ENCODE results near the gene MSANTD1.

The MSANTD1 gene

DNA sequence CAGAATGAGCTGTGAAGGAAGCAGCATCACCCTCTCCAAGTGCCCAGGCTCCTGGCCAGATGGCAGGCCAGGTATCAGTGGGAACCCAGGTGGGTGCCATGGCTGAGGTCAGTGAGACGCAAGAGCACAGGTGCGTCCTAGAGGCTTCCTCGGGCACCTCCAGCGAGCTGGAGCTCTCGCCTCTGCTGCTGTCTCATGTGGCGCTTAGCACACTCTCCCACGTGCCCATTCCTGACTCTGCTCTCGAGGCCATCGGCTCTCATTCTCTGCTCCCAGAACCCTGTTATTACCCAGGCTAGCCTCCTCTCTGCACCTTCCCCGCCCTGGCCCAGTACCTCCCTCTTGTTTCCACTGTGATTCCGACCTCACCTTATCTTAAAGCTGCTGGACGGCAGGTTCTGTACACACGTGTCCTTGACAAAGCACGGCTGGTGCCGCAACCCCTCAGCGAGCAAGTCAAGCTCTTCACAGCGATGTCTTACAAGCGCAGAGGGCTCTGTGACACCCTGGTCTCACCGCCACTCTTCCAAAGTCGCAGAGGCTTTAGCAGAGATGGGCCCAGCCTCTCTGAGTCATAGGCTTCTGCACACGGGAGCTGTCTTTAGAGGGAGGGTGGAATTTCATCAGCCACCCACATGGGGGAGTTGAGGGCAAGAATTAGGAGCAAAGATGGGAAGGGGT is 15.4 kb upstream of the MSANTD1 start:
- DNase-seq (ENCODE audit: low read depth) = no peak

DNA sequence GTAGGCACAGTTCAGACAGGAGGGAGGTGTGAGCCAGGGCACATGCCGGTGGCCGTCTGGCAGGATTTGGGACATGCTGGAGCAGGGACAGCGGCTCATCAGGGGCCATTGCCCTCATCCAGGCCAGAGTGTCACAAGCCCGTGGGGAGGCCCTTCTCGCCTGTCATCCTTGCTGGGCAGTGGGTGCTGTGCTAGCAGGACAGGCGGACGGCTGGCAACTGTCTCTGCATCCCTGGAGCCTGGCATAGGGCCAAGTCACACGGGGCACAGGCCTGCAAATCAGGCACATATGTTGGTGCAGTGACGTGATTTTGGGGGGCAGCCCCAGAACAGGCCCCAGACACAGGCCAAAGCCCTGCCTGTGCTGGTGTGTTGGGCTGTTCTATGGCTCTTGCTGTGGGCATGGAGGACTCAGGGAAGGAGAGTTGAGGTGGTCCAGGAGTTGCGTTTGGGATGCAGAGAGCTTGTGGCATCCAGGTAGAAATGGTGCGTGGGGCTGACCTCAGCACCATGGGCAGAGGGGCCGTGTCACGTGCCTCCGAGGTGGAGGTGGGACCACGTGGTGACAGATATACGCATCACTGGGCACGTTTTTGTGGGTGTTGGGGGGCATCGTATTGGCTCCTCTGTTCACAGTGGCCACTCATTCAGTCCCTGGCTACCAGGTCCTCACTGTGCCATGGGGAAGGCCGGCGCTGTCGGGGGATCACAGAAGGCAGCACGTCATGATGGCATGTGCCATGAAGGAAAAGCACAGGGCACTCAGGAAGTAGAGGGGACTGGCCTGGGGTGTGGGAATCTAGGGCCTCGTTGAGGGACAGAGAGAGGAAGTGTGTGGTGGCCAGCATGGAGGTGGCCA is 14.6 kb upstream of the MSANTD1 start:
- DNase-seq (ENCODE audit: low read depth) = no peak

DNA sequence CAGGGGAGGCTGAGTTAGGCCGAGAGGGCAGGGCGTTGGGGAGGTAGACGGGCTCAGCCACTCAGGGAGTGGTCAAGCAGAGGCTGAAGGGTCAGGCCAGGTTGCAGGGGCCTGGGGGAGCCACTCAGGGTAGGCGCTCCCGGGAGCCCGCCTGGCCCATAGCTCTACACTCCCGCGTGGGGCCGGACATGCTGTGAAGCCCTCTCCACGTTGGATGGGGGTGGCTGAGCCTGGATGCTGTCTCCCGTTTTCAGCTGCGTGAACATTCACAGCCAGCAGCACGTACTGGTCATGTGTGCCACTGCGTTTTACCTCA is 14.0 kb upstream of the MSANTD1 start:
- DNase-seq (ENCODE audit: low read depth) = no peak

DNA sequence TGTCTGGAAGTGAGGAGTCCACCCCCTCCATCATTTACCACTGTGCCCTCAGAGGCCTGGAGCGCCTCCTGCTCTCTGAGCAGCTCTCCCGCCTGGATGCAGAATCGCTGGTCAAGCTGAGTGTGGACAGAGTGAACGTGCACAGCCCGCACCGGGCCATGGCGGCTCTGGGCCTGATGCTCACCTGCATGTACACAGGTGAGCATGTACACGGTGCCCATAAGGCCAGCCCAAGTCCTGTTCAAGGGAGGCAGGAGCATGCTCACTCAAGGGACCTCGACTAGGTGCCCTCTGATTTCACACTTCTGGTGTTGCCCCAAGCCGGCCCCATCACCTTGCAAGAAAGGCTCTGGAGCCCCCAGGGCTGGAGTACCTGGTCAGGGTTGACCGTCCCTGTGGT is 13.4 kb upstream of the MSANTD1 start:
- no peak for DNase-seq (ENCODE audit: low read depth)

DNA sequence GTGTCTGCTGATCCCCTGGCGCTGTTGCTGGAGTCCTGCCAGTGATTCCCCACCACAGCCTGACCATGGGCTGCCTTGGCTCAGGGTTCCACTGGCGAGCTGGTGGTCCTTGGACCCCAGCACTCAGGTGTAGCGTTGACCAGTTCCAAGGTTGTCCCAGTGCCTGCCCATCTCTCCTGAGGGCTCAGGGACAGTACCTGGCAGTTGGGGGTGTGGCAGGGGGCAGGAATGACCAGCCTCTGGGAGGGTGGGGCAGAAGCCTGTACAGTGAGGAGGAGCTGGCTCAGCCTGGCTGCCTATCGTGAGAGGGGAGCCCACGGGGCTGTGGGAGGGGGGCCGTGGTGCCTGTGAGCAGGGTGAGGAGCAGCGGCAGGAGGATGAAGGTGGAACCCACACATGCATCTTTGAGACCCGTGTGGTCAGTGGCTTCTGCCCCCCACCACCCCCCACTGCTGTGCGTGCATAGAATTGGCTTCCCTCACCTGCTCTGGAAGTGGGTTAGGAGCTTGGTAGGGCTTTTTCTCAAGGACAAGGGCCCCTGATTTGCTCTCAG is 12.6 kb upstream of the MSANTD1 start:
- no peak for DNase-seq (ENCODE audit: low read depth)

DNA sequence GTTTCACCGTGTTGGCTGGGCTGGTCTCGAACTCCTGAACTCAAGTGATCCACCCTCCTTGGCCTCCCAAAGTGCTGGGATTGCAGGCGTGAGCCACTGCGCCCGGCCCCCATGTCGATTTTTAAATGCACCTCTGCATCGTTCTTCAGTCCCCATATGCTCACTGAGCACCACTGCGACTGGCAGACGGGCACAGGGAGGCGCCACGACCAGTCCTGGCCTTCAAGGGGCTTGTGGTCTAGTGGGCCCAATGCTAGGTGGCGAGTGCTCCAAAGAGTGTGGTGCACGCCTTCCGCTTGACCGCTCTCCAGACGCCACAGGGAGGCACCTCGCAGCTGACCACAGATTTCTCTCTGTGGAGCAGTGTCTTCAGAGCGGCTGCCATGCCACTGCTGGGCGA is 11.7 kb upstream of the MSANTD1 start:
- DNase-seq (ENCODE audit: low read depth) = no peak

DNA sequence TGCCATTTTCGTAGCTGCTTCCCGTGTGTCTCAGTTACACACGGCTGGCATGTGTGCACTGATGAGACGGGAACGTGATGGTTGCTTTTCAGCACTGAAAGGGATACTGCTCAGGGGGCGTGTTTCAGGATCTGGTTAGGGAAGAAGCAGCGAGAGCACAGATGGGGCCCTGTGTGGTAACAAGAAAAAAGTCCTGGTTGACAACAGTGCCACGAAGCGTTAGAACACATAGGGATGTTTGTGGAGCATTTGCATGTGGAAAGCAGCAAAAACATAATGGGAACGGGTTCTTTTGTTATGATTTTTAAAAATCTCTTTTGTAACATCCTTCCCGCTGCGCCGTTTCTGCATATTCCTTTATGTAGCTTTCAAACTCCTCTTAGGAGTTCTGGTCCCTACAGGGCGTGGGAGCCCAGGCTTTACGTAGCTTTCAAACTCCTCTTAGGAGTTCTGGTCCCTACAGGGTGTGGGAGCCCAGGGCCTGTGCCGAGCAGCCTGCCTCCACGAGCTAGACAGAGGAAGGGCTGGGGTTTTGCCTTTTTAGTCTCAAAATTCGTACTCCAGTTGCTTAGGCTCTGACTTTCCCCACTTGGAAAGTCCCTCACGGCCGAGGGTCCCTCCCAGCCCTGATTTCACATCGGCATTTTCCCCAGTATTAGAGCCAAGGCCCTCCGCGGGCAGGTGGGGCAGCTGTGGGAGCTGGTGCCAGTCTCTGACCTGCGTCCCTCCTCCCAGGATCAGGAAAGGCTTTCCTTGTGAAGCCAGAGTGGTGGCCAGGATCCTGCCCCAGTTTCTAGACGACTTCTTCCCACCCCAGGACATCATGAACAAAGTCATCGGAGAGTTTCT is 11.0 kb upstream of the MSANTD1 start:
- no peak for DNase-seq (ENCODE audit: low read depth)

DNA sequence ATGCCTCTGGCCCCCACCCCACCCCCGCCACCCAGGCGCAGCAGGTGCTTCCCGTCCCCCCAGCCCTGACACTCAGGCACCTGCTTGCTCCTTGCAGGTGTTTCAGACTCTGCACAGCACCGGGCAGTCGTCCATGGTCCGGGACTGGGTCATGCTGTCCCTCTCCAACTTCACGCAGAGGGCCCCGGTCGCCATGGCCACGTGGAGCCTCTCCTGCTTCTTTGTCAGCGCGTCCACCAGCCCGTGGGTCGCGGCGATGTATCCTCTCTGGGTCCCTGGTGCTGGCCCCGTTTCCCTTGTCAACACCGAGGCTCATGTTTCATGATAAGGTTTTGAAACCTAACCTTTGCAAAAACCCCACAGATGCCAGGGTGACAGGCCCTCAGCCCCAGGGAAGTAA is 10.2 kb upstream of the MSANTD1 start:
- DNase-seq (ENCODE audit: low read depth) = no peak

DNA sequence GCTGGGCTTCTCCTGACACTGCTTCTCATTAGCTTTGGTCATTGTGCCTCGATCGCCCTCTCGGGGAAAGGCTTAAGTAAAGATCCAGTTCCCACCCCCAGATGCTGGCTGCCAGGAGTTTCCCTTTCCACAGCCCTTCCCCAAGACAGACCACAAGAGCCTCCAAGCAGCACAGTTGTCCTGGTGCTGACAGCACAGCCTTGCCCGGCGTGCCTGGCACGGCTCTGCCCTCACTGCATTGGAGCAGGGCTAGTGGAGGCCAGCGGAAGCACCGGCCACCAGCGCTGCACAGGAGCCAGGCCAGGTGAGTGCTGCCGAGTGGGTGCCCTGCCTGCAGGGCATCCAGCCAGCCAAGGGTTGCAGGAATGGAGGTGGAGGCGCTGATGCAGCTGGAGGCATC is 9.7 kb upstream of the MSANTD1 start:
- no peak for DNase-seq (ENCODE audit: low read depth)

DNA sequence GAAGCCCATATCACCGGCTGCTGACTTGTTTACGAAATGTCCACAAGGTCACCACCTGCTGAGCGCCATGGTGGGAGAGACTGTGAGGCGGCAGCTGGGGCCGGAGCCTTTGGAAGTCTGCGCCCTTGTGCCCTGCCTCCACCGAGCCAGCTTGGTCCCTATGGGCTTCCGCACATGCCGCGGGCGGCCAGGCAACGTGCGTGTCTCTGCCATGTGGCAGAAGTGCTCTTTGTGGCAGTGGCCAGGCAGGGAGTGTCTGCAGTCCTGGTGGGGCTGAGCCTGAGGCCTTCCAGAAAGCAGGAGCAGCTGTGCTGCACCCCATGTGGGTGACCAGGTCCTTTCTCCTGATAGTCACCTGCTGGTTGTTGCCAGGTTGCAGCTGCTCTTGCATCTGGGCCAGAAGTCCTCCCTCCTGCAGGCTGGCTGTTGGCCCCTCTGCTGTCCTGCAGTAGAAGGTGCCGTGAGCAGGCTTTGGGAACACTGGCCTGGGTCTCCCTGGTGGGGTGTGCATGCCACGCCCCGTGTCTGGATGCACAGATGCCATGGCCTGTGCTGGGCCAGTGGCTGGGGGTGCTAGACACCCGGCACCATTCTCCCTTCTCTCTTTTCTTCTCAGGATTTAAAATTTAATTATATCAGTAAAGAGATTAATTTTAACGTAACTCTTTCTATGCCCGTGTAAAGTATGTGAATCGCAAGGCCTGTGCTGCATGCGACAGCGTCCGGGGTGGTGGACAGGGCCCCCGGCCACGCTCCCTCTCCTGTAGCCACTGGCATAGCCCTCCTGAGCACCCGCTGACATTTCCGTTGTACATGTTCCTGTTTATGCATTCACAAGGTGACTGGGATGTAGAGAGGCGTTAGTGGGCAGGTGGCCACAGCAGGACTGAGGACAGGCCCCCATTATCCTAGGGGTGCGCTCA is 8.7 kb upstream of the MSANTD1 start:
- no peak for DNase-seq (ENCODE audit: low read depth)

DNA sequence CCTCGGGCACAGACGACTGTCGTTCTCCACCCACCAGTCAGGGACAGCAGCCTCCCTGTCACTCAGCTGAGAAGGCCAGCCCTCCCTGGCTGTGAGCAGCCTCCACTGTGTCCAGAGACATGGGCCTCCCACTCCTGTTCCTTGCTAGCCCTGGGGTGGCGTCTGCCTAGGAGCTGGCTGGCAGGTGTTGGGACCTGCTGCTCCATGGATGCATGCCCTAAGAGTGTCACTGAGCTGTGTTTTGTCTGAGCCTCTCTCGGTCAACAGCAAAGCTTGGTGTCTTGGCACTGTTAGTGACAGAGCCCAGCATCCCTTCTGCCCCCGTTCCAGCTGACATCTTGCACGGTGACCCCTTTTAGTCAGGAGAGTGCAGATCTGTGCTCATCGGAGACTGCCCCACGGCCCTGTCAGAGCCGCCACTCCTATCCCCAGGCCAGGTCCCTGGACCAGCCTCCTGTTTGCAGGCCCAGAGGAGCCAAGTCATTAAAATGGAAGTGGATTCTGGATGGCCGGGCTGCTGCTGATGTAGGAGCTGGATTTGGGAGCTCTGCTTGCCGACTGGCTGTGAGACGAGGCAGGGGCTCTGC is 7.9 kb upstream of the MSANTD1 start:
- no peak for DNase-seq (ENCODE audit: low read depth)

DNA sequence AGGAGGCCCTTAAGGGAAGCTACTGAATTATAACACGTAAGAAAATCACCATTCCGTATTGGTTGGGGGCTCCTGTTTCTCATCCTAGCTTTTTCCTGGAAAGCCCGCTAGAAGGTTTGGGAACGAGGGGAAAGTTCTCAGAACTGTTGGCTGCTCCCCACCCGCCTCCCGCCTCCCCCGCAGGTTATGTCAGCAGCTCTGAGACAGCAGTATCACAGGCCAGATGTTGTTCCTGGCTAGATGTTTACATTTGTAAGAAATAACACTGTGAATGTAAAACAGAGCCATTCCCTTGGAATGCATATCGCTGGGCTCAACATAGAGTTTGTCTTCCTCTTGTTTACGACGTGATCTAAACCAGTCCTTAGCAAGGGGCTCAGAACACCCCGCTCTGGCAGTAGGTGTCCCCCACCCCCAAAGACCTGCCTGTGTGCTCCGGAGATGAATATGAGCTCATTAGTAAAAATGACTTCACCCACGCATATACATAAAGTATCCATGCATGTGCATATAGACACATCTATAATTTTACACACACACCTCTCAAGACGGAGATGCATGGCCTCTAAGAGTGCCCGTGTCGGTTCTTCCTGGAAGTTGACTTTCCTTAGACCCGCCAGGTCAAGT is 6.9 kb upstream of the MSANTD1 start:
- no peak for DNase-seq (ENCODE audit: low read depth)

DNA sequence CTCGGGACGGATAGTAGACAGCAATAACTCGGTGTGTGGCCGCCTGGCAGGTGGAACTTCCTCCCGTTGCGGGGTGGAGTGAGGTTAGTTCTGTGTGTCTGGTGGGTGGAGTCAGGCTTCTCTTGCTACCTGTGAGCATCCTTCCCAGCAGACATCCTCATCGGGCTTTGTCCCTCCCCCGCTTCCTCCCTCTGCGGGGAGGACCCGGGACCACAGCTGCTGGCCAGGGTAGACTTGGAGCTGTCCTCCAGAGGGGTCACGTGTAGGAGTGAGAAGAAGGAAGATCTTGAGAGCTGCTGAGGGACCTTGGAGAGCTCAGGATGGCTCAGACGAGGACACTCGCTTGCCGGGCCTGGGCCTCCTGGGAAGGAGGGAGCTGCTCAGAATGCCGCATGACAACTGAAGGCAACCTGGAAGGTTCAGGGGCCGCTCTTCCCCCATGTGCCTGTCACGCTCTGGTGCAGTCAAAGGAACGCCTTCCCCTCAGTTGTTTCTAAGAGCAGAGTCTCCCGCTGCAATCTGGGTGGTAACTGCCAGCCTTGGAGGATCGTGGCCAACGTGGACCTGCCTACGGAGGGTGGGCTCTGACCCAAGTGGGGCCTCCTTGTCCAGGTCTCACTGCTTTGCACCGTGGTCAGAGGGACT is 5.7 kb upstream of the MSANTD1 start:
- DNase-seq (ENCODE audit: low read depth) = no peak

DNA sequence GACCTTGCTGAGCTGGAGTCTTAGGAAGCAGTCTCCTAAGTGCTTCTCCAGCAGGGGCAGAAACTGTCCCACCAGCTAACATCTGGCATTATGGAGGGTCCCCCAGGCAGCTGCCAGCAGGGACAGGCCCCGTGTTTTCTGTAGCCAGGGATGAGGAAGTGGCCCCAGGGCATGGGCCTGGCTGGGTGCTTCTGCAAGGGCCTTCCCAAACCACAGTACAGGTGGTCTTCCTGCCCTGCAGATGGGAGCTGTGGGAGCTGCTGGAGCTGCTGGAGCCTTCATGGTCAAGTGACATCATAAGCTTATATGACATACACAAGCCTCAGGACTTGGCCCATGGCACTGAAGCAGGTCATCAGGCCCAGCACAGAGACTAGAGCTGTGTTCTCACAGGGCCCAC is 5.0 kb upstream of the MSANTD1 start:
- no peak for DNase-seq (ENCODE audit: low read depth)

DNA sequence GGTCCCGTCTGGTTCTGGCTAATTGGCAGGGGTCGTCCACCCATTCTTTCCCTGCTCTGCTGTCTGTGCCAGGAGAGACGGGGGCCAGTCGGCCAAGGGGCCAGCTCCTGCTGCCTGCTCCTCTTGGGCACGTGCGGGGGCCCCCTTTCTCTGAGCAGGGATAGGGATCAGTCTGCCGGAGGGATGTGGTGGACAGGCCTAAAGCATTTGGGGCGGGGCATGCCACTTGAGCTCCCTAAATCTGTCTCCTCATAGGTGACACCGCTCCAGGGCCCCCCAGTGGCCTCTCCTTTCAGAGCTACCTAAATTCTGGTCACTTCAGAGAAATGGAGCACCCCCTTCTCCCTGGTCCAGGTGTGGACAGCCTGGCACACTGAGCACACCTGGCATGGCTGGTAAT is 4.2 kb upstream of the MSANTD1 start:
- no peak for DNase-seq (ENCODE audit: low read depth)

DNA sequence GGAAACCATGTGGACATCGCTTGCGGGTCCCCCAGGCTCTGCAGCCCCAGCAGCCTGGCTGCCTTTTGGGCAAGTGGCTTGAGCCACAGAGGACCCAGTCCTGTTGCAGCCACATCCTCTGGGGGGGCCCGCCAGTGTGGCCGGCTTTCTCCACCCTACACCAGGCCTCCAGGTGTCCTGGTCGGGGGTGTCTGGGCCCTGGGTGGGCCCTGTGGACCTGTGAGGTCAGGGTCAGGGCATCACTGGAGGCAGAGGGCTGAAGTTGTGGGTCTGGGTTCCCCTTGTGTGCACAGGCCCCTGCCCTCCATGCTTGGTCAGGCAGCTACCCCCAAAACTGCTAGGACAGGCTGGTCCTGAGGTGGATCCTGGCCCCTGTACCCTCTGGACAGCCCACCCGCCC is 3.3 kb upstream of the MSANTD1 start:
- no peak for DNase-seq (ENCODE audit: low read depth)

DNA sequence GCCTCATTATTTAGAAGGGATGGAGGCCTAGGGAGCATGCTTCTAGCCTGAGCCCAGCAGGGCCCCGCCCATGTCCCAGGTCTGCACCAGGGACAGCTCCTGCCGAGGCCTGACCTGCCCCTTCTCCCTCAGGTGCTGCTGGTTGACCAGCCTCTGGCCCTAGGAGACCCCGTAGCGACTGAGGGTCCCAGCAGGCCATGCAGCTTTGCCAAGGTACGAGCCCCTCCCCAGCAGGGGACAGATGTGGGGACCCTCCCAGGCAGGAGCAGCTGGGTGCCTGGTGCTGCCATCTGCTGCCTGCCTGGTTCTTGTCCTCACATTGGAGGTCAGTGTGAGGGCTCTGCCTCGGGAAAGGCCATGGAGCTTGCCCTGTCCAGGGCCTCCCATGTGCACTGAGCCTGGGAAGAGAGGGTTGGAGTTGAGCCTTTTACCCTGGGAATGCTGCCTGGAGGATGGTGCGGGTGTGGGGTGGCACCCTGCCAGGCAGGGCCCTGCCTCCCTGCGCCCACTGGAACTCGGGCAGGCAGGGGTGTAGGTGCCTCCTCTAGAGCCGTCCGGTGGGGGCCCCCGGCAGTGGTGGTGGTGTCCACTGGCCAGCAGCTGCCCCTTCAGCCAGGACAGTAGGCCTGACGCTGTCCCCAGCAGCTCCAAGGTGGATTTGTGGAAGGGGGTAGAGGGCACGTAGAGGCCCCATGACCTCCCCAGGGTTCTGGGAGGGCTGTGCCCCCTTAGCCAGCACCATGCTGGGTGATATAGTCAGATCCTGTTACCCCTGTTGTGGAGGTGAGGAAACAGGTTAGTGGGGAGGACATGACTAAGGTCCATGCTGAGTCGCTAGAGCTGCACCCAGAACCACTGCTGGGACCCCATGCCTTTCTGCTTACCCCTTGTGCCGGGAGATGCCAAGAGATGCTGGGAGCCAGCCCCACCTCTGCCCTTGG is 2.2 kb upstream of the MSANTD1 start:
- DNase-seq (ENCODE audit: low read depth) = no peak

DNA sequence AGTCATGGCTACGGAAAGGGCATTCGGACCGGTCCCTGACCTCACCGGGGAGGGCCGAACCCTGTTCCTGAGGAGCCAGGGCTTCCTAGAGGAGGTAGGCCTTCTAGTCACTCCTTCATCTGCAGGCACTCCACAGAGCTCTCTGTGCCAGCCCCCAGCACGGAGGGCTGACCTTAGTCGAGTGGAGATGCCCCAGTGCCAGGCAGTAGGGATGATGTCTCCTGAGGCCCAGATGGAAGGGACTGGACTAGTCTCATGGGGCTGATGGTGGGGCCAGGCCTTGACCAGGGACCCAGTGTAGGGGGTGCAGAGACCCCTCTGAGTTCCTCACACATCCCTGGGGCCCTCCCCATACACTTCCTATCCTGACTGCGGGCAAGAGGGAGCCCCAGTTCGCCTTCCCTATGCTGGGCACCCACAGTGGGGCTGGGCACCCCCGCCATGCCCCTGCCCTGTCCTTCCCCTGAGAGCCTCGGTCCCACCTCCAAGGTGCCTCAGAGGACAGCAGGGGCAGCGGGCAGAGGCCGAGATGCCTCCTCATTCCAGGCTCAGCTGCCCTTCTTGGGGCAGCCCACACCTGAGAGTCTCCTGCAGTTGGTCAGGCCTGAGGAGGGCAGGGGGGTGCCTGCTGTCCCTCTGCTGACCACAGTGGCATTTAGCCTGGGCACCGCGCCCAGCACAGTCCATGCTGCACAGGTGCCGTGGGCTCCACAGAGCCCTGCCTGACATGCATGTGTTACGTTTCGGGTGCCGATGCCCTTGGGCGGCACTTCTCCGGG is 1.4 kb upstream of the MSANTD1 start:
- no peak for DNase-seq (ENCODE audit: low read depth)

All from activated T-cell treated with anti-CD3 and anti-CD28 coated beads for 1 hour (primary cell).